Retinal pigment epithelial cell (primary cell): Measurements from ENCODE around the gene MYH9.
A peak's percentile ranks its signal among the peaks of the same experiment; 100 is the strongest.
"Not testable (repeated sequence)": the region's sequence is repeated elsewhere in the genome, so short reads cannot be mapped to it uniquely, and the experiment has no call there.

ENCODE experiments used
- DNase-seq: peaks from one replicate; pipeline ENCODE4 v3.0.0-alpha.2; 2010; ENCODE audit warnings: low read depth
- H3K4me3 ChIP-seq: 2 replicates; pipeline ENCODE4 v1.5.1; 2011; ENCODE audit warnings: mild to moderate bottlenecking, low read length, control low read depth, moderate library complexity
- TF ChIP-seq, protein P1 (sequence below): conservative IDR thresholded peaks from 2 replicates; pipeline ENCODE4 v1.5.1; 2011; ENCODE audit warnings: low read depth, low read length, control low read depth, inconsistent platforms

MYH9 gene

DNA sequence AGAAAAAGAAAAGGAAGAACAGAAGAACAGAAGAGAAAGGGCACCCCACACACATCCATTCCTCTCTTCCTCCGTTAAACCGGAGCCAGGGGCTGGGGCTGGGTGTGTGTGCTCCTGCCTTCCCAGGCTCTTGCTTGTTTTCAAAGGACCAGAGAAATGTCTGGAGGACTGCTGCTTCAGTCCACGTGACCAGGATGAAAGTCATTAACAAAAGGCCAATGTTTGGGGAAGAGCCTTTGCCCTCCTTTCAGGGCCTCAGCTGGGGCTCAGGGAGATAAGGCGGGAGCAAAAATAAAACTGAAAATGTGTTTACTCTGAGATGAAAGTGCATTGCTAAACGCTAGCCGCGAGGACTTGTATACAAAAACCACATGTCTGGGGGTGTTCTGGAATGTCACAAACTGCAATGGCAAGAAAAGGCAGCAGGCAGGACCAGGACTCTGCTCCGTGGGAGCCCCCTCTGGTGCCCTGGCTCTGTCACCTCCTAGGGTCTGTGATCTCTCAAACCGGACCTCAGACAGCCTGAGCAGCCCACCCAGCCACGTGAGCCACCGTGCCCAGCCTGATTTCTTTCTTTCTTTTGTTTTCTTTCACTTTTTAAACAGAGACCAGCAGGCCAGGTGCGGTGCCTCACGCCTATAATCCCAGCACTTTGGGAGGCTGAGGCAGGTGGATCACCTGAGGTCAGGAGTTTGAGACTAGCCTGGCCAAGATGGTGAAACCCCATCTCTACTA lies 31.6 kb upstream of the MYH9 start:
- H3K4me3 ChIP-seq: no peak overlapping the region
- no peak for DNase-seq

GRCh38 chr22:36417281-36417686 lies 29.5 kb upstream of the MYH9 start:
- TF ChIP-seq, protein P1, sequence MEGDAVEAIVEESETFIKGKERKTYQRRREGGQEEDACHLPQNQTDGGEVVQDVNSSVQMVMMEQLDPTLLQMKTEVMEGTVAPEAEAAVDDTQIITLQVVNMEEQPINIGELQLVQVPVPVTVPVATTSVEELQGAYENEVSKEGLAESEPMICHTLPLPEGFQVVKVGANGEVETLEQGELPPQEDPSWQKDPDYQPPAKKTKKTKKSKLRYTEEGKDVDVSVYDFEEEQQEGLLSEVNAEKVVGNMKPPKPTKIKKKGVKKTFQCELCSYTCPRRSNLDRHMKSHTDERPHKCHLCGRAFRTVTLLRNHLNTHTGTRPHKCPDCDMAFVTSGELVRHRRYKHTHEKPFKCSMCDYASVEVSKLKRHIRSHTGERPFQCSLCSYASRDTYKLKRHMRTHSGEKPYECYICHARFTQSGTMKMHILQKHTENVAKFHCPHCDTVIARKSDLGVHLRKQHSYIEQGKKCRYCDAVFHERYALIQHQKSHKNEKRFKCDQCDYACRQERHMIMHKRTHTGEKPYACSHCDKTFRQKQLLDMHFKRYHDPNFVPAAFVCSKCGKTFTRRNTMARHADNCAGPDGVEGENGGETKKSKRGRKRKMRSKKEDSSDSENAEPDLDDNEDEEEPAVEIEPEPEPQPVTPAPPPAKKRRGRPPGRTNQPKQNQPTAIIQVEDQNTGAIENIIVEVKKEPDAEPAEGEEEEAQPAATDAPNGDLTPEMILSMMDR: no peak
- H3K4me3 ChIP-seq: no peak overlapping the region
- DNase-seq: no peak

More for the DNA sequence above, 31.6 kb upstream of the MYH9 start:
- TF ChIP-seq, protein P1: no peak

GRCh38 chr22:36415415-36416168 lies 27.8 kb upstream of the MYH9 start:
- no peak for DNase-seq
- no peak overlapping the region for H3K4me3 ChIP-seq
- TF ChIP-seq, protein P1: no peak

GRCh38 chr22:36413022-36413775 lies 25.4 kb upstream of the MYH9 start:
- no peak for DNase-seq
- TF ChIP-seq, protein P1: no peak
- no peak overlapping the region for H3K4me3 ChIP-seq

DNA sequence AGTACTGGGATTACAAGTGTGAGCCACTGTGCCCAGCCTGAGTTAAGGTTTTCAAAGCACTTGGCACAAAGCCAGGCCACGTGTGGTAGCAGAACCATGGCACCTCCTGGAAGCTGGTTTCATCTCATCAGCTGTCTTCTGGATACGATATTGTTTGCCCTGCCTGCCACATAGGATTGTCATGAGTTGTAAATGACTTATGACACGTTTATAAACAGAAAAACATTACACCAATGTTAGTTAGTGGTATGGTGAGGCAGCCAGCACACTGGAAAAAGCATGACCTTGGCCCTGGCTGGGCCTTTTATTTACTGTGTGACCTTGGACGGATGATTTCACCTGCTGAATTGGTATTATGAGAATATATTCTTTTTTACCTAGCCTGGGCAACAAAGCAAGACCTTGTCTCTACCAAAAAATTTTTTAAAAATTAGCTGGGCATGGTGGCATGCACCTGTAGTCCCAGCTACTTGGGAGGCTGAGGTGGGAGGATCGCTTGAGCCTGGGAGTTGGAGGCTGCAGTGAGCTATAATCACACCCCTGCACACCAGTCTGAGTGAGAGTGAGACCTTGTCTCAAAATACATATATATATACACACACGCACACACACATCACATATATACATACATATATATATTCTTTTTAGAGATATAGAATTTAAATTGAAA lies 24.0 kb upstream of the MYH9 start:
- H3K4me3 ChIP-seq: no peak overlapping the region
- DNase-seq: no peak
- TF ChIP-seq, protein P1: no peak

GRCh38 chr22:36409911-36410756 lies 22.4 kb upstream of the MYH9 start:
- H3K4me3 ChIP-seq: peak overlapping the region; percentile 53
- TF ChIP-seq, protein P1: peak; percentile 24
- DNase-seq: peak; percentile 92

- DNase-seq: not testable (repeated sequence)
- peak overlapping the region; percentile 53 for H3K4me3 ChIP-seq
These were observed 21.8 kb upstream of the MYH9 start for GRCh38 chr22:36409554-36409910.
